ENCODE results near the gene LBHD2. TPM values are rescaled to one million over a fixed set of nuclear protein-coding genes. Genes with fewer than 3 reads are reported as not detected.
A peak's percentile ranks its signal among the peaks of the same experiment; 100 is the strongest.

The LBHD2 gene
- total RNA-seq, 1 donor from 2014 or later = not detected

- Histone ChIP-seq H3K9me3 (no peaks in the 10 kb centered on the region), H3K4me1 (peaks cover 70% of the 10 kb centered on the region)
Measured at GRCh38 chr14:103126088-103126872, 42.3 kb downstream of the LBHD2 start.

GRCh38 chr14:103126873-103127304 is 42.9 kb downstream of the LBHD2 start:
- intact Hi-C loops (cut with DNase I) = no loop called here
- Histone ChIP-seq H3K4me1 (peaks cover 66% of the 10 kb centered on the region), H3K27me3 (no peaks in the 10 kb centered on the region), H3K4me3 (peak overlapping the region; percentile 14), H3K9me3 (no peaks in the 10 kb centered on the region), H3K36me3 (peaks cover 20% of the 10 kb centered on the region), H3K27ac (no peak overlapping the region)
- DNase-seq (peak; percentile 87), ATAC-seq (peak; percentile 64)
- TF ChIP-seq CTCF (IDR thresholded peaks at IDR 0.05) = no peak

More at GRCh38 chr14:103126088-103126872, 42.3 kb downstream of the LBHD2 start:
- TF ChIP-seq CTCF (IDR thresholded peaks at IDR 0.05) = no peak
- ATAC-seq (no peak), DNase-seq (no peak)
- intact Hi-C loops (cut with DNase I) = no loop called here
- Histone ChIP-seq H3K36me3 (peaks cover 15% of the 10 kb centered on the region), H3K4me3 (peak overlapping the region; percentile 14), H3K27me3 (no peaks in the 10 kb centered on the region), H3K27ac (no peak overlapping the region)

GRCh38 chr14:103127356-103127755 is 43.3 kb downstream of the LBHD2 start:
- intact Hi-C loops (cut with DNase I) = no loop called here

GRCh38 chr14:103127861-103128598 is 44.0 kb downstream of the LBHD2 start:
- no peak overlapping the region for H3K27ac ChIP-seq
- ATAC-seq = no peak
- intact Hi-C loops (cut with DNase I) = no loop called here

More at GRCh38 chr14:103127356-103127755, 43.3 kb downstream of the LBHD2 start:
- DNase-seq (peak; percentile 61), ATAC-seq (no peak)
- TF ChIP-seq CTCF (IDR thresholded peaks at IDR 0.05) = no peak
- H3K27me3 ChIP-seq = no peaks in the 10 kb centered on the region
- peaks cover 20% of the 10 kb centered on the region for H3K36me3 ChIP-seq
- H3K4me3 ChIP-seq = no peak overlapping the region
- H3K27ac ChIP-seq = no peak overlapping the region
- peaks cover 66% of the 10 kb centered on the region for H3K4me1 ChIP-seq
- no peaks in the 10 kb centered on the region for H3K9me3 ChIP-seq

More at GRCh38 chr14:103127861-103128598, 44.0 kb downstream of the LBHD2 start:
- no peak overlapping the region for H3K4me3 ChIP-seq
- peaks cover 59% of the 10 kb centered on the region for H3K4me1 ChIP-seq
- peaks cover 25% of the 10 kb centered on the region for H3K36me3 ChIP-seq
- H3K27me3 ChIP-seq = no peaks in the 10 kb centered on the region
- no peaks in the 10 kb centered on the region for H3K9me3 ChIP-seq
- no peak for DNase-seq
- no peak for TF ChIP-seq CTCF (IDR thresholded peaks at IDR 0.05)

All from upper lobe of right lung (tissue), 1 donor.